HUES6 (cell line): Measurements from ENCODE around the gene NUP93.

Source experiments
- H3K27ac ChIP-seq: 2 replicates; pipeline ENCODE4 v1.7.0; 2013; ENCODE audit warnings: low read depth, mild to moderate bottlenecking, low read length, inconsistent platforms
- H3K27me3 ChIP-seq: 2 replicates; pipeline ENCODE4 v1.6.1; 2013; ENCODE audit warnings: low read length; ENCODE audit not compliant: control insufficient read depth, insufficient read depth
- H3K36me3 ChIP-seq: 2 replicates; pipeline ENCODE4 v1.6.1; 2013; ENCODE audit warnings: low read length; ENCODE audit not compliant: control insufficient read depth, insufficient read depth
- H3K4me1 ChIP-seq: 2 replicates; pipeline ENCODE4 v1.6.1; 2013; ENCODE audit warnings: low read length; ENCODE audit not compliant: control insufficient read depth, insufficient read depth
- H3K4me3 ChIP-seq: 2 replicates; pipeline ENCODE4 v1.5.1; 2013; ENCODE audit warnings: low read depth, low read length
- H3K9ac ChIP-seq: one replicate; pipeline ENCODE4 v1.6.1; 2013; ENCODE audit warnings: mild to moderate bottlenecking, low read length
- H3K9me3 ChIP-seq: 2 replicates; pipeline ENCODE4 v1.6.1; 2013; ENCODE audit warnings: low read depth, low read length; ENCODE audit not compliant: control insufficient read depth, insufficient read depth

NUP93 gene

GRCh38 chr16:56743840-56744239 lies 13.9 kb downstream of the NUP93 start:
- Histone ChIP-seq H3K9me3 (no peaks in the 10 kb centered on the region), H3K9ac (no peak overlapping the region), H3K36me3 (peaks cover 12% of the 10 kb centered on the region), H3K27me3 (no peaks in the 10 kb centered on the region), H3K4me3 (no peak overlapping the region), H3K27ac (no peak overlapping the region), H3K4me1 (peaks cover 28% of the 10 kb centered on the region)

DNA sequence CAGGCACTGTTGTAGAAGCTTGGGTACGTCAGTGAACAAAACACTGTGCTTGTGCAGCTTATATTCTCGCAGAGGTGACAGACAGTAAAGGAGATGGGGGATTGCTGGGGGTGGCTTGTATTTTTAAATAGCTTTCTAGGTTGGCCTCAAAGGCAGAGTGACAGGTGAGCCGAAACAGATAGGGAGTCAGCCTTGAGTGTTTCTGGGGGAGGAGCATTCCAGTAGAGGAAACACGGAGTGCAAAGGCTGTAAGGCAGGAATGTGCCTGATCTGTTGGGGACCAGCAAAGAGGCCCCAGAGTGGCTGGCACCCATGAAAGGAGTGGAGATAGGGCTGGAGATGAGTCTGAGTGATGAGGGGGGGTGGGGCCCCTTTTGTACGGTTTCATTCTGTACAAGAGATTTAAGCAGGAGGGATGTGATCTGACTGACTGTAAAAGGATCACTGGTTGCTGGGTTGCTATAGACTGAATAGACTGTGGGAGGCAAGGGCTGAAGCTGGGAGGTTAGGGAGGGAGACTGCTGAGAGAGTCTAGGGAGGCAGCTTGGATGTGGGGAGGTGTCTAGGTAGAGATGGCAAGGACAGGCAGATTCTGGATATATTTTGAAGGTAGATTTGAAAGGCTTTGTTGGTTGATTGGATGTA lies 15.2 kb downstream of the NUP93 start:
- Histone ChIP-seq H3K9ac (no peak overlapping the region), H3K36me3 (peaks cover 25% of the 10 kb centered on the region), H3K9me3 (no peaks in the 10 kb centered on the region), H3K27ac (no peak overlapping the region), H3K27me3 (no peaks in the 10 kb centered on the region), H3K4me3 (no peak overlapping the region), H3K4me1 (peaks cover 28% of the 10 kb centered on the region)

DNA sequence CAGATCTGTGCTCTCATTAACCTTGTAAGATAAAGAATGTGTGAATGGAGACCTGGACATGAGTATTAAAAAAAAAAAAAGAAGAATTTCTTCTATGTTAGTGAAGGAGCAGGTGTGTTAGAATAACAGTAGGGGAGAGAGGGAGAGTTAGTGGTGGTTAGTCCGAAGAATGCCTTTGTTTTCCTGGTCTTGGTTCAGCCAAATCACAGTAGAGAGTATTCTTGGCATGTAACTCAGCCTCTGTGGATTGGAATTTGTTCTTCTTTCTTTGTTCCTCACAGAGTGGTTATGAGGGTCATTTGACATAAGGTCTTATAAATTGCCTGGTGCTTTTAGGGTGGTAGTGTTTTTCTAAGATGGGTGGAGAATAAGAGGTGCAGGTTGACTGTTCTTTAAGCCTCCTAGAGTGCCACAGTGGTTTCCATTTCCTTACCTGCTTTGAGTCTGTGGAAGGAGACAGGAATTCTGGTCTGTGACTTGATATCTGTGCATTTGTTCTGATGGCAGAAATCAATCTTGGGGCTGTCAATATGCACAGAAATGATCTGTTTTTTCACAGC lies 17.6 kb downstream of the NUP93 start:
- H3K27me3 ChIP-seq, result no peaks in the 10 kb centered on the region
- H3K9ac ChIP-seq, result no peak overlapping the region
- peak overlapping the region; percentile 12; the same call in 1 of the 2 replicates for H3K27ac ChIP-seq
- H3K36me3 ChIP-seq, result peaks cover 38% of the 10 kb centered on the region
- peaks cover 28% of the 10 kb centered on the region for H3K4me1 ChIP-seq
- no peaks in the 10 kb centered on the region for H3K9me3 ChIP-seq
- H3K4me3 ChIP-seq, result no peak overlapping the region

- H3K27ac ChIP-seq, result peak overlapping the region; percentile 12; the same call in 1 of the 2 replicates
- H3K9ac ChIP-seq, result no peak overlapping the region
- H3K4me3 ChIP-seq, result no peak overlapping the region
- H3K9me3 ChIP-seq, result 0 out of 2 replicates have a peak, but pooled peaks cover 1% of the 10 kb centered on the region
- H3K36me3 ChIP-seq, result peaks cover 39% of the 10 kb centered on the region
- H3K27me3 ChIP-seq, result no peaks in the 10 kb centered on the region
- peaks cover 28% of the 10 kb centered on the region for H3K4me1 ChIP-seq
These were observed 18.3 kb downstream of the NUP93 start for GRCh38 chr16:56748191-56748590.

GRCh38 chr16:56748826-56749225 lies 18.9 kb downstream of the NUP93 start:
- Histone ChIP-seq H3K27me3 (no peaks in the 10 kb centered on the region), H3K9ac (no peak overlapping the region), H3K36me3 (peaks cover 41% of the 10 kb centered on the region), H3K4me3 (no peak overlapping the region), H3K9me3 (peaks cover 7% of the 10 kb centered on the region), H3K4me1 (peaks cover 24% of the 10 kb centered on the region), H3K27ac (no peak overlapping the region)

DNA sequence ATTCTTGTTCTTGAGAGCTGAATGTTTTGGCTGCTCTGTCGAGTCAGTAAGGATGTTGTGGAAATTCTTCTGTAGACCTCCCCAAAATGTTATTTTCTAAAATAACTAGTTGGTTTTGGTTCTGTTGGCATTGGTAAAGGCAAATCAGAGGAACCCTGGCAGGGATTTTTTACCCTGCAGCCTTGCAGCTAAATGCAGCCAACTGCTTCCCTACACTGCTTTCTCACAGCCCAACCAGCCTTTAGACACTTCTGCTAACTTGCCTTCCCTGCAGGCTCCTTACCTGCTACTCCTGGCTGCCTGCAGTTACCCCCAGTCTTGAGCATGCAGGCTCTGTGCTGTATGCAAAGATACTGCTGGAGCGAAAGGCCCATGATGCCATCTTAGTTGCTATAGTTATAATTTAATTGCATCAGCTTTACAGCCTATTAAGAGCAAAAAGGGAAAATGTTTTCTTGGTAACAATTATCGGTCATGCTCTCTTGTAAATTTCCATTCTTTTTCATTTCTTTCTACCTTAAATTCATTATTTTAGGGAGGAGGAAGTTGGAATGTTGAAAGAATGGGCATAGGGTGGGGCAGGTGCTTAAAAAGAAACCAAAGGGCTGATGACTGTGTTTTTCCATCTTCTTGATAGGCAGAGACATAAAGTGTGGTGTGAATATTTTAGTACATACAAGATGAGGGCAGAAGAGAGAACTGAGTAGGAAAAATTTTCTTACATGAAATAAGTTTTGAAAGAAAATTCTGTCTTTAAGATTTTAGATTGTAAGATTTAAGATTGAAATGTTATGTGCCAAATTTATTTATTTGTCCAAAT lies 20.0 kb downstream of the NUP93 start:
- H3K36me3 ChIP-seq, result peaks cover 47% of the 10 kb centered on the region
- H3K27me3 ChIP-seq, result no peaks in the 10 kb centered on the region
- H3K4me3 ChIP-seq, result no peak overlapping the region
- no peak overlapping the region for H3K27ac ChIP-seq
- H3K9me3 ChIP-seq, result peaks cover 18% of the 10 kb centered on the region
- H3K4me1 ChIP-seq, result peaks cover 18% of the 10 kb centered on the region
- H3K9ac ChIP-seq, result no peak overlapping the region

GRCh38 chr16:56753410-56753809 lies 23.5 kb downstream of the NUP93 start:
- Histone ChIP-seq H3K36me3 (peaks cover 48% of the 10 kb centered on the region), H3K27ac (no peak overlapping the region), H3K27me3 (no peaks in the 10 kb centered on the region), H3K9ac (no peak overlapping the region), H3K4me1 (no peaks in the 10 kb centered on the region), H3K4me3 (no peak overlapping the region), H3K9me3 (peaks cover 21% of the 10 kb centered on the region)

GRCh38 chr16:56755038-56755437 lies 25.1 kb downstream of the NUP93 start:
- peaks cover 21% of the 10 kb centered on the region for H3K9me3 ChIP-seq
- no peaks in the 10 kb centered on the region for H3K4me1 ChIP-seq
- H3K36me3 ChIP-seq, result peaks cover 47% of the 10 kb centered on the region
- H3K27me3 ChIP-seq, result no peaks in the 10 kb centered on the region
- H3K9ac ChIP-seq, result no peak overlapping the region
- H3K4me3 ChIP-seq, result no peak overlapping the region
- H3K27ac ChIP-seq, result no peak overlapping the region

DNA sequence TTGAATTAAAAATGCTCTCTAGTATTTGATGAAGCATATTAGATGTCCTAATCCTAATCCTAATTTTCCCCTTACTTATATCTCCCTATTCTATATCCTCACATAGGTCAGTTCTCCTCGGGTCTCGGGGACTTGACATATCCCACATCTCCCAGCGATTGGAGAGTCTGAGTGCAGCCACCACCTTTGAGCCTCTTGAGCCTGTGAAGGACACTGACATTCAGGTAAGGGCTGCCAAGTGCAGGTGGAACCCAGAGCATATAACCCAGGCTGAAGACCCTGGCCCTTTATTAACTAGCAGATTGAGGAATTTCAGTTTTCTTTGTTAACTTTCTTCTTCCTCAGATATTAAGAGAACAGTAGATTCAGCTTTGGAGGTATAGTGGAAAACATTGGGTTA lies 28.5 kb downstream of the NUP93 start:
- Histone ChIP-seq H3K27ac (no peak overlapping the region), H3K9me3 (peaks cover 18% of the 10 kb centered on the region), H3K4me3 (no peak overlapping the region), H3K36me3 (peaks cover 61% of the 10 kb centered on the region), H3K27me3 (no peaks in the 10 kb centered on the region), H3K9ac (no peak overlapping the region), H3K4me1 (no peaks in the 10 kb centered on the region)

DNA sequence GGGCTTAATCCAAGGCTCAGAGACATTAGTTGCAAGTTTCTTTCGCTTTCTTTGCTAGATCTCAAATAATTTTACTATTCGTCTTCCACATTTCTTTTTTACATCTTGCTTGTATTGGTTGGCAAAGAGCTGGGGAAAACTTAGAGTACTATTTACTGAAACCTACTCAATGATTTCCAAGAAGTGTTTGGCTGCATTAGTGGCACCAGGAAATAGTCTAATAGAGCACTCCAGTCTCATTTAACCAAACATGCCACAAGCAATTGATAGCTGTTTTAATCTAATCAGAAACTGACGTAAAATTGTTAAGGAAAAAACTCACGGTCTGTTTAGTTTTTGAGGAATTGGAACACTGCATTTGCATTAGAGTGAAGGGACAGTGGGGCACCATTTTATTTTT lies 29.0 kb downstream of the NUP93 start:
- Histone ChIP-seq H3K9ac (no peak overlapping the region), H3K36me3 (peaks cover 63% of the 10 kb centered on the region)

DNA sequence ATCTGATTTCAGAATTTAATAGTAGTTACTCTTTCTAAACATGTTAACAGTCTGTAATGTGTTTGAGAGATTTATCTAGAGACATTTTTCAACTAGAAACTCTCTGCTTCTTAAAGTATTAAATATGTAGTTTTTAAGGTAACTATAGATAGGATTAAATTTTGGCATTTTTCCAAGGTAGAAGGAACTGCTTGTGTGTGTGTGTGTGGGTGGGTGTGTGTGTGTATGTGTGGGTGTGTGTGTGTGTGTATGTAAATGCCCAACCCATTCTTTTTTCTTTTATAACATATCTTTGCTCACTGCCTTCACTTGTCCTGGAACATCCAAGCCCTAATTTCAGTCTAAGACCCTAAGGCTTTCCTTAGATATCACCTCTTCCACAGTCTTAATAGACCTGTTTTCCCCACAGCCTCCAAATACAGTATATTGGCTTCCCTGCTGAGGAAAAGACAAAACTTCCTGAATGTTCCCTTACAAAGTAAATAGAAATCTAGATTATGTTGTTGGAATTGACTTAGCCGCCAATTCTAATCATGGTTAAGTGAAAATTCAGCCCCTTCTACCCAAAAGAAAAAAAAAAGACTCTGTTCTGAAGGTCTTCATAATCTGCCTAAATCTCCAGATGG lies 33.5 kb downstream of the NUP93 start:
- H3K27ac ChIP-seq, result no peak overlapping the region
- H3K9ac ChIP-seq, result no peak overlapping the region
- H3K4me3 ChIP-seq, result no peak overlapping the region
- H3K9me3 ChIP-seq, result no peaks in the 10 kb centered on the region
- no peaks in the 10 kb centered on the region for H3K4me1 ChIP-seq
- peaks cover 63% of the 10 kb centered on the region for H3K36me3 ChIP-seq
- H3K27me3 ChIP-seq, result no peaks in the 10 kb centered on the region

More for the DNA sequence above, 29.0 kb downstream of the NUP93 start:
- Histone ChIP-seq H3K27me3 (no peaks in the 10 kb centered on the region), H3K4me3 (no peak overlapping the region), H3K4me1 (no peaks in the 10 kb centered on the region), H3K27ac (no peak overlapping the region), H3K9me3 (peaks cover 13% of the 10 kb centered on the region)
